Measurements from ENCODE around the gene BCL2L2.

DNA sequence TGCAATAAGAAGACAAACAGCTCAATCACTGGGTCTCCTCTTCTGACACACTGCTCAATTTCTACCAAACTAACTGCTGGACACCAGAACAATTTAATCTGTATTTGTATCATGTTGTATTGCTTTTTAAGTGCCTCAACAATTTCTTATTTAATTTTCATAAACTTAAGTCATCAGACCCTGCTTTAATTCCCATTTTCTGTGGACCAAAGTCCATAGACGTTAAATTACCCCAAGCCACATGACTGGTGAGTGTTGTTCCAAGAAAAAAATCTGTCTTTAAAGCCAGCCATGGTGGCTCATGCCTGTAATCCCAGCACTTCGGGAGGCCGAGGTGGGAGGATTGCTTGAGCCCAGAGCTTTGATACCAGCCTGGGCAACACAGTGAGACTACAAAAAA lies 29.4 kb upstream of the BCL2L2 start:
- TF ChIP-seq, protein P1, sequence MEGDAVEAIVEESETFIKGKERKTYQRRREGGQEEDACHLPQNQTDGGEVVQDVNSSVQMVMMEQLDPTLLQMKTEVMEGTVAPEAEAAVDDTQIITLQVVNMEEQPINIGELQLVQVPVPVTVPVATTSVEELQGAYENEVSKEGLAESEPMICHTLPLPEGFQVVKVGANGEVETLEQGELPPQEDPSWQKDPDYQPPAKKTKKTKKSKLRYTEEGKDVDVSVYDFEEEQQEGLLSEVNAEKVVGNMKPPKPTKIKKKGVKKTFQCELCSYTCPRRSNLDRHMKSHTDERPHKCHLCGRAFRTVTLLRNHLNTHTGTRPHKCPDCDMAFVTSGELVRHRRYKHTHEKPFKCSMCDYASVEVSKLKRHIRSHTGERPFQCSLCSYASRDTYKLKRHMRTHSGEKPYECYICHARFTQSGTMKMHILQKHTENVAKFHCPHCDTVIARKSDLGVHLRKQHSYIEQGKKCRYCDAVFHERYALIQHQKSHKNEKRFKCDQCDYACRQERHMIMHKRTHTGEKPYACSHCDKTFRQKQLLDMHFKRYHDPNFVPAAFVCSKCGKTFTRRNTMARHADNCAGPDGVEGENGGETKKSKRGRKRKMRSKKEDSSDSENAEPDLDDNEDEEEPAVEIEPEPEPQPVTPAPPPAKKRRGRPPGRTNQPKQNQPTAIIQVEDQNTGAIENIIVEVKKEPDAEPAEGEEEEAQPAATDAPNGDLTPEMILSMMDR (IDR thresholded peaks at IDR 0.05) = no peak
- TF ChIP-seq POLR2A (IDR thresholded peaks at IDR 0.05; ENCODE audit: low read depth) (no peak), EP300 (IDR thresholded peaks at IDR 0.05) (no peak)
